GM23338 (cell line): ENCODE results near the gene RSBN1L. TPM values are rescaled to one million over a fixed set of nuclear protein-coding genes. Genes with fewer than 3 reads are reported as not detected.
A peak's percentile ranks its signal among the peaks of the same experiment; 100 is the strongest.

Experiments
- ATAC-seq: fragments of 200-7000 bp; cut with Tn5 transposase; 3 replicates; pipeline ENCODE4 v1.9.1; 2020
- DNase-seq: peaks from one replicate; pipeline ENCODE4 v3.0.0-alpha.2; 2015; ENCODE audit warnings: low spot score
- H2AFZ ChIP-seq: fragments of 200-600 bp; sonication (generic); 2 replicates; pipeline ENCODE4 v1.8.0; 2016; ENCODE audit warnings: antibody characterized with exemption, mild to moderate bottlenecking, moderate library complexity
- H3F3A ChIP-seq: fragments of 200-600 bp; sonication (generic); replicated peaks from 2 replicates; pipeline ENCODE4 v1.8.0; 2017; ENCODE audit warnings: antibody characterized with exemption, mixed run types, low read depth
- H3K27ac ChIP-seq: fragments of 200-600 bp; sonication (generic); 2 replicates; pipeline ENCODE4 v1.6.1; 2016; ENCODE audit warnings: low read depth
- H3K27me3 ChIP-seq: fragments of 200-600 bp; sonication (generic); 2 replicates; pipeline ENCODE4 v1.8.0; 2016; ENCODE audit warnings: mild to moderate bottlenecking, mixed run types, moderate library complexity; ENCODE audit not compliant: insufficient read depth
- H3K36me3 ChIP-seq: fragments of 200-600 bp; sonication (generic); 2 replicates; pipeline ENCODE4 v1.8.0; 2016; ENCODE audit warnings: mild to moderate bottlenecking; ENCODE audit not compliant: insufficient read depth
- H3K4me1 ChIP-seq: fragments of 200-600 bp; sonication (generic); 2 replicates; pipeline ENCODE4 v1.8.0; 2016; ENCODE audit warnings: mild to moderate bottlenecking, moderate library complexity; ENCODE audit not compliant: insufficient read depth
- H3K4me2 ChIP-seq: fragments of 200-600 bp; sonication (generic); 2 replicates; pipeline ENCODE4 v1.7.1; 2017; ENCODE audit warnings: mixed run types
- H3K4me3 ChIP-seq: fragments of 200-600 bp; sonication (generic); 2 replicates; pipeline ENCODE4 v1.6.1; 2016; ENCODE audit warnings: mixed run types
- H3K79me2 ChIP-seq: fragments of 200-600 bp; sonication (generic); replicated peaks from 2 replicates; pipeline ENCODE4 v1.8.0; 2017; ENCODE audit warnings: mild to moderate bottlenecking; ENCODE audit not compliant: insufficient read depth
- H3K9me2 ChIP-seq: fragments of 200-600 bp; sonication (generic); 2 replicates; pipeline ENCODE4 v1.8.0; 2017; ENCODE audit not compliant: insufficient read depth
- H4K20me1 ChIP-seq: fragments of 200-600 bp; sonication (generic); replicated peaks from 2 replicates; pipeline ENCODE4 v1.8.0; 2017; ENCODE audit warnings: mild to moderate bottlenecking; ENCODE audit not compliant: insufficient read depth
- H3K27ac Mint-ChIP-seq: 2 replicates; pipeline ENCODE4 v1.8.0; 2020; ENCODE audit warnings: inconsistent platforms, mild to moderate bottlenecking, moderate library complexity, mixed read lengths
- H3K27me3 Mint-ChIP-seq: 3 replicates; pipeline ENCODE4 v1.8.0; 2022; ENCODE audit warnings: low read depth, mild to moderate bottlenecking, moderate library complexity, mixed read lengths, inconsistent platforms; ENCODE audit not compliant: insufficient read depth, poor library complexity
- H3K36me3 Mint-ChIP-seq: 3 replicates; pipeline ENCODE4 v1.8.0; 2021; ENCODE audit warnings: low read depth, mild to moderate bottlenecking, inconsistent platforms, moderate library complexity, mixed read lengths
- H3K4me1 Mint-ChIP-seq: 3 replicates; pipeline ENCODE4 v1.8.0; 2020; ENCODE audit warnings: mild to moderate bottlenecking, inconsistent platforms, mixed read lengths
- H3K4me3 Mint-ChIP-seq: 3 replicates; pipeline ENCODE4 v1.8.0; 2021; ENCODE audit warnings: moderate library complexity, mild to moderate bottlenecking, inconsistent platforms, mixed read lengths
- H3K9me3 Mint-ChIP-seq: 3 replicates; pipeline ENCODE4 v1.8.0; 2020; ENCODE audit warnings: moderate library complexity, mild to moderate bottlenecking, inconsistent platforms, mixed read lengths
- CREB1 ChIP-seq: fragments of 250-450 bp; sonication (Bioruptor Pico); IDR thresholded peaks from 2 replicates; pipeline ENCODE4 v1.5.0; 2020; ENCODE audit warnings: low read depth, mild to moderate bottlenecking, moderate library complexity
- EZH2 ChIP-seq: fragments of 200-600 bp; sonication (generic); IDR thresholded peaks from one replicate; pipeline ENCODE4 v1.8.0; 2017; ENCODE audit warnings: antibody characterized with exemption, mild to moderate bottlenecking, low read depth; ENCODE audit not compliant: unreplicated experiment
- EZH2phosphoT487 ChIP-seq: fragments of 200-600 bp; sonication (generic); IDR thresholded peaks from one replicate; pipeline ENCODE4 v1.8.1; 2018; ENCODE audit warnings: antibody characterized with exemption; ENCODE audit not compliant: unreplicated experiment
- JUNB ChIP-seq: IDR thresholded peaks from one replicate; pipeline ENCODE4 v1.6.1; 2016; ENCODE audit warnings: antibody characterized with exemption; ENCODE audit not compliant: unreplicated experiment
- NANOG ChIP-seq: IDR thresholded peaks from 2 replicates; pipeline ENCODE4 v1.6.1; 2016; ENCODE audit warnings: antibody characterized with exemption, borderline replicate concordance
- POLR2AphosphoS5 ChIP-seq: IDR thresholded peaks from 2 replicates; pipeline ENCODE4 v1.6.1; 2016; ENCODE audit warnings: antibody characterized with exemption, low read depth
- STAT1 ChIP-seq: IDR thresholded peaks from one replicate; pipeline ENCODE4 v1.6.1; 2016; ENCODE audit warnings: antibody characterized with exemption; ENCODE audit not compliant: unreplicated experiment
- ZNF114 ChIP-seq: fragments of 250-450 bp; sonication (Bioruptor Pico); IDR thresholded peaks from 2 replicates; pipeline ENCODE4 v1.5.0; 2020; ENCODE audit warnings: mild to moderate bottlenecking, moderate library complexity
- polyA plus RNA-seq: library from polyadenylated mRNA; unstranded; fragments of >200 nt; fragmentation: Nextera tagmentation; extraction: Ambion mirVana; gene quantifications from 2 replicates; pipeline ENCODE4 v1.2.1, GENCODE V29; 2016
- total RNA-seq: library from RNA; depleted of rRNA; stranded (reverse); fragments of >200 nt; shearing (Covaris generic); gene quantifications from 2 replicates; pipeline ENCODE4 v1.2.3, GENCODE V29; 2014
- TF ChIP-seq, protein P1 (sequence below): IDR thresholded peaks from one replicate; pipeline ENCODE4 v1.6.1; 2018; ENCODE audit warnings: antibody characterized with exemption; ENCODE audit not compliant: unreplicated experiment
- TF ChIP-seq, protein P2 (sequence below), 2 experiments: fragments of 200-600 bp in 1 of 2; sonication (generic) in 1 of 2; conservative IDR thresholded peaks; 2 replicates each; pipeline versions ENCODE4 v1.5.1 to v1.6.1; 2016 to 2017; ENCODE audit warnings: antibody characterized with exemption in 2 of 2, low read depth in 2 of 2, mild to moderate bottlenecking in 2 of 2, moderate library complexity in 1 of 2
- TF ChIP-seq, protein P3 (sequence below): IDR thresholded peaks from 2 replicates; pipeline ENCODE4 v1.6.1; 2016; ENCODE audit warnings: antibody characterized with exemption

Gene RSBN1L
- total and polyA plus RNA-seq, 2 experiments from 2014 or later, result 9.7 to 19.7 TPM

DNA sequence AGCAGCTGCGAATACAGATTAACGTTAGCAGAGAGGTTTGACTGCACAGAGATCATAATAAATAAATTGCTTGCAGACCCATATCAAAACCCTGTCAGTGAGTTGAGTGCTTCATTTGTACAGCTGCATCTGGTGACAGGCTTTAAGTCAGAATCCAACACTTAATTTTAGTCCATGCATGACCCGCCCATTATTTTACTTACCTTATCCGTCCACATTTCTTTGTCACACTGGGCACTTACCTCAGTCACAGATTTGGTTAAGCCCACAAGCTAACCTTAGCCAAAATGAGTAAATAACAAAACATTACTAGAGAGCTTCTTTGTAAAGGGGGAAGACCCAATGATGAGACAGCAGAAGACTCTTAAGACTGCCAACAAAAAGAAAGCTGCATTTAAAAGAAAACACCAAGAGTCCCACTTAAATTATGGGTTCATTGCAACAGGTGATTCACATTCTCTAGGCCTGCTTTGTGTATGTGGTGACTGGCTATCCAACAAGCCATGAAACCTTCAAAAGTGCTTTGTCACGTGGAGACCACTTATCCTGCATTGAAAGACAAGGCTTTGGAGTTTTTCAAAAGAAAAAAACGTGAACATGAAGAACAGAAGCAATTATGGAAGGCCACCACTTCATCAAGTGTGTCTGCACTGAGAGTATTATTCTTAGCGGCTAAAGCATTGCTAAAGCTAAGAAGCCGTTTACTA is 134.5 kb downstream of the RSBN1L start (continued):
- TF ChIP-seq, protein P1, sequence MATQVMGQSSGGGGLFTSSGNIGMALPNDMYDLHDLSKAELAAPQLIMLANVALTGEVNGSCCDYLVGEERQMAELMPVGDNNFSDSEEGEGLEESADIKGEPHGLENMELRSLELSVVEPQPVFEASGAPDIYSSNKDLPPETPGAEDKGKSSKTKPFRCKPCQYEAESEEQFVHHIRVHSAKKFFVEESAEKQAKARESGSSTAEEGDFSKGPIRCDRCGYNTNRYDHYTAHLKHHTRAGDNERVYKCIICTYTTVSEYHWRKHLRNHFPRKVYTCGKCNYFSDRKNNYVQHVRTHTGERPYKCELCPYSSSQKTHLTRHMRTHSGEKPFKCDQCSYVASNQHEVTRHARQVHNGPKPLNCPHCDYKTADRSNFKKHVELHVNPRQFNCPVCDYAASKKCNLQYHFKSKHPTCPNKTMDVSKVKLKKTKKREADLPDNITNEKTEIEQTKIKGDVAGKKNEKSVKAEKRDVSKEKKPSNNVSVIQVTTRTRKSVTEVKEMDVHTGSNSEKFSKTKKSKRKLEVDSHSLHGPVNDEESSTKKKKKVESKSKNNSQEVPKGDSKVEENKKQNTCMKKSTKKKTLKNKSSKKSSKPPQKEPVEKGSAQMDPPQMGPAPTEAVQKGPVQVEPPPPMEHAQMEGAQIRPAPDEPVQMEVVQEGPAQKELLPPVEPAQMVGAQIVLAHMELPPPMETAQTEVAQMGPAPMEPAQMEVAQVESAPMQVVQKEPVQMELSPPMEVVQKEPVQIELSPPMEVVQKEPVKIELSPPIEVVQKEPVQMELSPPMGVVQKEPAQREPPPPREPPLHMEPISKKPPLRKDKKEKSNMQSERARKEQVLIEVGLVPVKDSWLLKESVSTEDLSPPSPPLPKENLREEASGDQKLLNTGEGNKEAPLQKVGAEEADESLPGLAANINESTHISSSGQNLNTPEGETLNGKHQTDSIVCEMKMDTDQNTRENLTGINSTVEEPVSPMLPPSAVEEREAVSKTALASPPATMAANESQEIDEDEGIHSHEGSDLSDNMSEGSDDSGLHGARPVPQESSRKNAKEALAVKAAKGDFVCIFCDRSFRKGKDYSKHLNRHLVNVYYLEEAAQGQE, result no peak
- TF ChIP-seq JUNB (no peak), NANOG (no peak), CREB1 (CRISPR knock-in tag) (no peak)
- TF ChIP-seq, protein P2, sequence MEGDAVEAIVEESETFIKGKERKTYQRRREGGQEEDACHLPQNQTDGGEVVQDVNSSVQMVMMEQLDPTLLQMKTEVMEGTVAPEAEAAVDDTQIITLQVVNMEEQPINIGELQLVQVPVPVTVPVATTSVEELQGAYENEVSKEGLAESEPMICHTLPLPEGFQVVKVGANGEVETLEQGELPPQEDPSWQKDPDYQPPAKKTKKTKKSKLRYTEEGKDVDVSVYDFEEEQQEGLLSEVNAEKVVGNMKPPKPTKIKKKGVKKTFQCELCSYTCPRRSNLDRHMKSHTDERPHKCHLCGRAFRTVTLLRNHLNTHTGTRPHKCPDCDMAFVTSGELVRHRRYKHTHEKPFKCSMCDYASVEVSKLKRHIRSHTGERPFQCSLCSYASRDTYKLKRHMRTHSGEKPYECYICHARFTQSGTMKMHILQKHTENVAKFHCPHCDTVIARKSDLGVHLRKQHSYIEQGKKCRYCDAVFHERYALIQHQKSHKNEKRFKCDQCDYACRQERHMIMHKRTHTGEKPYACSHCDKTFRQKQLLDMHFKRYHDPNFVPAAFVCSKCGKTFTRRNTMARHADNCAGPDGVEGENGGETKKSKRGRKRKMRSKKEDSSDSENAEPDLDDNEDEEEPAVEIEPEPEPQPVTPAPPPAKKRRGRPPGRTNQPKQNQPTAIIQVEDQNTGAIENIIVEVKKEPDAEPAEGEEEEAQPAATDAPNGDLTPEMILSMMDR (conservative IDR thresholded peaks at IDR 0.05; ENCODE audit: low read depth in 2 of 2), result no peak

DNA sequence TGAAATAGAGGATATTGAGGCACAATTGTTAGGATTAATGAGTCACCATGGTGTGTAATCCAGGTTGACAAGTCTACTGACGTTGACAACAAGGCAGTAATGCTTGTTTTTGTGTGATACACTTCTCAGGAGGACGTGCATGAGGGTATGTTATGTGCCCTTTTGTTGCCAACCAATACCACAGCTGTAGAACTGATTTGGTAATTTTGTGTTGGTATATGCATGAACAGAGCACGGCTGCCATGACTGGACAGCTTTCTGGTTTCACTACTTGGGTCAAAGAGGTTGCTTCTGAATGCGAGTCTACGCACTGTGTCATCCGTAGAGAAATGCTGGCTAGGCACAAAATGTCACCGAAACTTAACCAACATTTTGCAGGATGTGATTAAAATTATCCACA is 135.2 kb downstream of the RSBN1L start:
- H3K4me3 Mint-ChIP-seq, result no peak overlapping the region
- Histone ChIP-seq H3K9me2 (no peaks in the 10 kb centered on the region), H3K4me1 (no peaks in the 10 kb centered on the region; the same call in 1 of the 2 replicates), H2AFZ (no peak overlapping the region), H3F3A (no peaks in the 10 kb centered on the region), H4K20me1 (no peaks in the 10 kb centered on the region), H3K36me3 (no peaks in the 10 kb centered on the region), H3K4me2 (no peak overlapping the region), H3K27ac (no peak overlapping the region), H3K27me3 (no peaks in the 10 kb centered on the region), H3K79me2 (peaks cover 6% of the 10 kb centered on the region), H3K4me3 (no peak overlapping the region)
- H3K9me3 Mint-ChIP-seq, result no peaks in the 10 kb centered on the region
- peak overlapping the region; percentile 14; the same call in 1 of the 2 replicates for H3K27ac Mint-ChIP-seq
- no peaks in the 10 kb centered on the region for H3K27me3 Mint-ChIP-seq
- ATAC-seq, result no peak
- DNase-seq, result no peak
- peaks cover 2% of the 10 kb centered on the region; the same call in 1 of the 3 replicates for H3K4me1 Mint-ChIP-seq
- peaks cover 6% of the 10 kb centered on the region; the same call in 2 of the 3 replicates for H3K36me3 Mint-ChIP-seq
- TF ChIP-seq EZH2, result no peak
- TF ChIP-seq ZNF114 (CRISPR knock-in tag), result no peak
- TF ChIP-seq EZH2phosphoT487, result no peak
- no peak for TF ChIP-seq JUNB
- TF ChIP-seq, protein P3, sequence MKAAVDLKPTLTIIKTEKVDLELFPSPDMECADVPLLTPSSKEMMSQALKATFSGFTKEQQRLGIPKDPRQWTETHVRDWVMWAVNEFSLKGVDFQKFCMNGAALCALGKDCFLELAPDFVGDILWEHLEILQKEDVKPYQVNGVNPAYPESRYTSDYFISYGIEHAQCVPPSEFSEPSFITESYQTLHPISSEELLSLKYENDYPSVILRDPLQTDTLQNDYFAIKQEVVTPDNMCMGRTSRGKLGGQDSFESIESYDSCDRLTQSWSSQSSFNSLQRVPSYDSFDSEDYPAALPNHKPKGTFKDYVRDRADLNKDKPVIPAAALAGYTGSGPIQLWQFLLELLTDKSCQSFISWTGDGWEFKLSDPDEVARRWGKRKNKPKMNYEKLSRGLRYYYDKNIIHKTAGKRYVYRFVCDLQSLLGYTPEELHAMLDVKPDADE, result no peak
- TF ChIP-seq, protein P2 (conservative IDR thresholded peaks at IDR 0.05; ENCODE audit: low read depth in 2 of 2), result no peak
- no peak for TF ChIP-seq POLR2AphosphoS5
- TF ChIP-seq STAT1, result no peak
